ENCODE data around the gene SPPL2B. TPM values are rescaled to one million over a fixed set of nuclear protein-coding genes. Genes with fewer than 3 reads are reported as not detected.

The SPPL2B gene
- total and polyA plus RNA-seq, 2 experiments from 2014 or later: 23.5 to 51.0 TPM

DNA sequence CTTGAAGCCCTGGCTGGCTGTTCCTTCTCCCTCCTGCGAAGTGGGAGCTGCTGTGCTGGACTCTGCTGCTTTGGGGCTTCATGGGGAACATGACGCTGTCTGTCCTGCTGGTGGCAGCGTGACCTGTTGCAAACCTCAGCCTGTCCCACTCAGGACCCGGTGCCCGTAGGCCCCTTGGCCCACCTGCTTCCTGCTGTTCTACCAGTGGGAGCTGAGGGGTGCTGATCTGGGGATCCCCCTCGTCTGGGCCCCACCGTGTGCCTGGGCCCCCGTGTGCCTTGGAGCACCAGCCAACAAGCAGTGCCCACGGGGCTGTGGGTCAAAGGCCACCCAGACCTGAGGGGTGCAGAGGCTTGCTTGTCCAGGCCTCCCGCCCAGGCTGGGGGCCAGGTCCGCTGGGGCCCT is 5.3 kb downstream of the SPPL2B start:
- Histone ChIP-seq H3K4me2 (no peak overlapping the region), H2AFZ (no peak overlapping the region), H3F3A (replicated peaks; ENCODE audit: low read depth) (peaks cover 24% of the 10 kb centered on the region), H3K4me1 (ENCODE audit: insufficient read depth) (peaks cover 17% of the 10 kb centered on the region), H3K9me2 (ENCODE audit: insufficient read depth) (no peaks in the 10 kb centered on the region; the same call in 1 of the 2 replicates), H3K4me3 (no peak overlapping the region), H3K79me2 (replicated peaks; ENCODE audit: insufficient read depth) (peaks cover 61% of the 10 kb centered on the region), H3K27me3 (ENCODE audit: insufficient read depth) (no peaks in the 10 kb centered on the region), H3K27ac (ENCODE audit: low read depth) (no peak overlapping the region), H3K36me3 (ENCODE audit: insufficient read depth) (no peaks in the 10 kb centered on the region), H4K20me1 (replicated peaks; ENCODE audit: insufficient read depth) (peaks cover 13% of the 10 kb centered on the region)
- no peak for DNase-seq (ENCODE audit: low spot score)
- peak overlapping the region; percentile 84; the same call in 1 of the 2 replicates for H3K27ac Mint-ChIP-seq
- no peak for TF ChIP-seq CREB1 (CRISPR knock-in tag; IDR thresholded peaks at IDR 0.05; ENCODE audit: low read depth)
- TF ChIP-seq, protein P1, sequence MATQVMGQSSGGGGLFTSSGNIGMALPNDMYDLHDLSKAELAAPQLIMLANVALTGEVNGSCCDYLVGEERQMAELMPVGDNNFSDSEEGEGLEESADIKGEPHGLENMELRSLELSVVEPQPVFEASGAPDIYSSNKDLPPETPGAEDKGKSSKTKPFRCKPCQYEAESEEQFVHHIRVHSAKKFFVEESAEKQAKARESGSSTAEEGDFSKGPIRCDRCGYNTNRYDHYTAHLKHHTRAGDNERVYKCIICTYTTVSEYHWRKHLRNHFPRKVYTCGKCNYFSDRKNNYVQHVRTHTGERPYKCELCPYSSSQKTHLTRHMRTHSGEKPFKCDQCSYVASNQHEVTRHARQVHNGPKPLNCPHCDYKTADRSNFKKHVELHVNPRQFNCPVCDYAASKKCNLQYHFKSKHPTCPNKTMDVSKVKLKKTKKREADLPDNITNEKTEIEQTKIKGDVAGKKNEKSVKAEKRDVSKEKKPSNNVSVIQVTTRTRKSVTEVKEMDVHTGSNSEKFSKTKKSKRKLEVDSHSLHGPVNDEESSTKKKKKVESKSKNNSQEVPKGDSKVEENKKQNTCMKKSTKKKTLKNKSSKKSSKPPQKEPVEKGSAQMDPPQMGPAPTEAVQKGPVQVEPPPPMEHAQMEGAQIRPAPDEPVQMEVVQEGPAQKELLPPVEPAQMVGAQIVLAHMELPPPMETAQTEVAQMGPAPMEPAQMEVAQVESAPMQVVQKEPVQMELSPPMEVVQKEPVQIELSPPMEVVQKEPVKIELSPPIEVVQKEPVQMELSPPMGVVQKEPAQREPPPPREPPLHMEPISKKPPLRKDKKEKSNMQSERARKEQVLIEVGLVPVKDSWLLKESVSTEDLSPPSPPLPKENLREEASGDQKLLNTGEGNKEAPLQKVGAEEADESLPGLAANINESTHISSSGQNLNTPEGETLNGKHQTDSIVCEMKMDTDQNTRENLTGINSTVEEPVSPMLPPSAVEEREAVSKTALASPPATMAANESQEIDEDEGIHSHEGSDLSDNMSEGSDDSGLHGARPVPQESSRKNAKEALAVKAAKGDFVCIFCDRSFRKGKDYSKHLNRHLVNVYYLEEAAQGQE (IDR thresholded peaks at IDR 0.05; ENCODE audit: unreplicated experiment): no peak
- TF ChIP-seq, protein P2, sequence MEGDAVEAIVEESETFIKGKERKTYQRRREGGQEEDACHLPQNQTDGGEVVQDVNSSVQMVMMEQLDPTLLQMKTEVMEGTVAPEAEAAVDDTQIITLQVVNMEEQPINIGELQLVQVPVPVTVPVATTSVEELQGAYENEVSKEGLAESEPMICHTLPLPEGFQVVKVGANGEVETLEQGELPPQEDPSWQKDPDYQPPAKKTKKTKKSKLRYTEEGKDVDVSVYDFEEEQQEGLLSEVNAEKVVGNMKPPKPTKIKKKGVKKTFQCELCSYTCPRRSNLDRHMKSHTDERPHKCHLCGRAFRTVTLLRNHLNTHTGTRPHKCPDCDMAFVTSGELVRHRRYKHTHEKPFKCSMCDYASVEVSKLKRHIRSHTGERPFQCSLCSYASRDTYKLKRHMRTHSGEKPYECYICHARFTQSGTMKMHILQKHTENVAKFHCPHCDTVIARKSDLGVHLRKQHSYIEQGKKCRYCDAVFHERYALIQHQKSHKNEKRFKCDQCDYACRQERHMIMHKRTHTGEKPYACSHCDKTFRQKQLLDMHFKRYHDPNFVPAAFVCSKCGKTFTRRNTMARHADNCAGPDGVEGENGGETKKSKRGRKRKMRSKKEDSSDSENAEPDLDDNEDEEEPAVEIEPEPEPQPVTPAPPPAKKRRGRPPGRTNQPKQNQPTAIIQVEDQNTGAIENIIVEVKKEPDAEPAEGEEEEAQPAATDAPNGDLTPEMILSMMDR (conservative IDR thresholded peaks at IDR 0.05; ENCODE audit: low read depth in 2 of 2): peak in 1 of 2 experiments; percentile 54; a peak in 2 of 4 replicates
- no peak overlapping the region; the same call in 2 of the 3 replicates for H3K4me3 Mint-ChIP-seq
- peaks cover 27% of the 10 kb centered on the region for H3K36me3 Mint-ChIP-seq (ENCODE audit: low read depth)
- ATAC-seq: peak; percentile 12
- H3K27me3 Mint-ChIP-seq (ENCODE audit: insufficient read depth, low read depth, poor library complexity): peaks cover 32% of the 10 kb centered on the region
- peaks cover 16% of the 10 kb centered on the region for H3K9me3 Mint-ChIP-seq
- H3K4me1 Mint-ChIP-seq: peaks cover 42% of the 10 kb centered on the region

DNA sequence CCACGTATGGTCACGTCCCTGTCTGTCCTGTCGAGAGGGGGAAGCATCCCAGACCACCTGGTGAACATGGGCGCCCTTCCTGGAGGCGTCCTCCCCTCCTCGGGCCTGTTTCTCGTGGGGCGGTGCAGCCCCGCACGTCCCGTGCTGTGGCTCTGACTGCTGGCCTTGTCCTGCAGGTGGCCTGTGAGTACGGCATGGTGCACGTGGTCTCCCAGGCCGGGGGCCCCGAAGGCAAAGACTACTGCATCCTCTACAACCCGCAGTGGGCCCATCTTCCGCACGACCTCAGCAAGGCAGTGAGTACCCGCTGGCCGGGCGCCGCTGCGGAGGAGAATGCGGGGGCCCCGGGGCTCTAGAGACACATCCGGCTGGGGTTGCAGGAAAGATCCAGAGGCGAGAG is 5.9 kb downstream of the SPPL2B start:
- Mint-ChIP-seq H3K27ac (no peak overlapping the region), H3K4me1 (peaks cover 39% of the 10 kb centered on the region), H3K4me3 (no peak overlapping the region), H3K27me3 (ENCODE audit: insufficient read depth, low read depth, poor library complexity) (peaks cover 26% of the 10 kb centered on the region), H3K36me3 (ENCODE audit: low read depth) (peaks cover 24% of the 10 kb centered on the region), H3K9me3 (peaks cover 14% of the 10 kb centered on the region)
- peaks cover 55% of the 10 kb centered on the region for H3K79me2 ChIP-seq (replicated peaks; ENCODE audit: insufficient read depth)
- H2AFZ ChIP-seq: no peak overlapping the region
- H3K27me3 ChIP-seq (ENCODE audit: insufficient read depth): no peaks in the 10 kb centered on the region
- H3K4me3 ChIP-seq: no peak overlapping the region
- peaks cover 24% of the 10 kb centered on the region for H3F3A ChIP-seq (replicated peaks; ENCODE audit: low read depth)
- peaks cover 15% of the 10 kb centered on the region for H3K4me1 ChIP-seq (ENCODE audit: insufficient read depth)
- no peak for DNase-seq (ENCODE audit: low spot score)
- peaks cover 13% of the 10 kb centered on the region for H4K20me1 ChIP-seq (replicated peaks; ENCODE audit: insufficient read depth)
- ATAC-seq: no peak
- no peak overlapping the region for H3K27ac ChIP-seq (ENCODE audit: low read depth)
- no peaks in the 10 kb centered on the region for H3K36me3 ChIP-seq (ENCODE audit: insufficient read depth)
- H3K9me2 ChIP-seq (ENCODE audit: insufficient read depth): no peaks in the 10 kb centered on the region; the same call in 1 of the 2 replicates
- H3K4me2 ChIP-seq: no peak overlapping the region
- TF ChIP-seq, protein P1 (IDR thresholded peaks at IDR 0.05; ENCODE audit: unreplicated experiment): no peak
- no peak for TF ChIP-seq ZNF331 (CRISPR knock-in tag; IDR thresholded peaks at IDR 0.05; ENCODE audit: low read depth)
- TF ChIP-seq ZNF114 (CRISPR knock-in tag; IDR thresholded peaks at IDR 0.05): no peak
- TF ChIP-seq POLR2AphosphoS5 (IDR thresholded peaks at IDR 0.05; ENCODE audit: low read depth): no peak
- no peak for TF ChIP-seq STAT1 (IDR thresholded peaks at IDR 0.05; ENCODE audit: unreplicated experiment)
- TF ChIP-seq, protein P2 (conservative IDR thresholded peaks at IDR 0.05; ENCODE audit: low read depth in 2 of 2): no peak
- TF ChIP-seq CREB1 (CRISPR knock-in tag; IDR thresholded peaks at IDR 0.05; ENCODE audit: low read depth): no peak
- TF ChIP-seq, protein P3, sequence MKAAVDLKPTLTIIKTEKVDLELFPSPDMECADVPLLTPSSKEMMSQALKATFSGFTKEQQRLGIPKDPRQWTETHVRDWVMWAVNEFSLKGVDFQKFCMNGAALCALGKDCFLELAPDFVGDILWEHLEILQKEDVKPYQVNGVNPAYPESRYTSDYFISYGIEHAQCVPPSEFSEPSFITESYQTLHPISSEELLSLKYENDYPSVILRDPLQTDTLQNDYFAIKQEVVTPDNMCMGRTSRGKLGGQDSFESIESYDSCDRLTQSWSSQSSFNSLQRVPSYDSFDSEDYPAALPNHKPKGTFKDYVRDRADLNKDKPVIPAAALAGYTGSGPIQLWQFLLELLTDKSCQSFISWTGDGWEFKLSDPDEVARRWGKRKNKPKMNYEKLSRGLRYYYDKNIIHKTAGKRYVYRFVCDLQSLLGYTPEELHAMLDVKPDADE (IDR thresholded peaks at IDR 0.05): no peak
- no peak for TF ChIP-seq NANOG (IDR thresholded peaks at IDR 0.05; ENCODE audit: borderline replicate concordance)
- no peak for TF ChIP-seq EZH2phosphoT487 (IDR thresholded peaks at IDR 0.05; ENCODE audit: unreplicated experiment)
- no peak for TF ChIP-seq JUNB (IDR thresholded peaks at IDR 0.05; ENCODE audit: unreplicated experiment)
